HG03097 (cell line): Measurements from ENCODE around the gene NFASC.

Source experiments
- ATAC-seq: cut with Tn5 transposase; IDR thresholded peaks from one replicate; pipeline ENCODE4 v1.9.1; 2021; ENCODE audit not compliant: unreplicated experiment, low FRiP score

Gene NFASC

GRCh38 chr1:204947747-204948146 is 77.1 kb downstream of the NFASC start:
- ATAC-seq, result no peak

GRCh38 chr1:204950353-204951001 is 79.8 kb downstream of the NFASC start:
- ATAC-seq, result no peak

- no peak for ATAC-seq
Observed at GRCh38 chr1:204958317-204959307, 88.0 kb downstream of the NFASC start.

- no peak for ATAC-seq
Observed at GRCh38 chr1:204959374-204959773, 88.7 kb downstream of the NFASC start.

GRCh38 chr1:204959836-204960235 is 89.2 kb downstream of the NFASC start:
- no peak for ATAC-seq

GRCh38 chr1:204960306-204961125 is 89.9 kb downstream of the NFASC start:
- no peak for ATAC-seq

GRCh38 chr1:204961765-204962419 is 91.2 kb downstream of the NFASC start:
- ATAC-seq, result no peak

- ATAC-seq, result no peak
Observed at GRCh38 chr1:204962742-204963632, 92.3 kb downstream of the NFASC start.

GRCh38 chr1:204967451-204967850 is 96.8 kb downstream of the NFASC start:
- no peak for ATAC-seq

- no peak for ATAC-seq
Observed at GRCh38 chr1:204968135-204968534, 97.5 kb downstream of the NFASC start.

GRCh38 chr1:204968951-204969350 is 98.3 kb downstream of the NFASC start:
- ATAC-seq, result no peak

GRCh38 chr1:204970937-204971336 is 100.3 kb downstream of the NFASC start:
- ATAC-seq, result no peak

GRCh38 chr1:204971517-204972336 is 101.1 kb downstream of the NFASC start:
- no peak for ATAC-seq

- ATAC-seq, result no peak
Observed at GRCh38 chr1:204972426-204972825, 101.8 kb downstream of the NFASC start.

GRCh38 chr1:204973449-204973848 is 102.8 kb downstream of the NFASC start:
- no peak for ATAC-seq

GRCh38 chr1:204974327-204974726 is 103.7 kb downstream of the NFASC start:
- no peak for ATAC-seq

- ATAC-seq, result no peak
Observed at GRCh38 chr1:204975021-204975420, 104.4 kb downstream of the NFASC start.

- ATAC-seq, result no peak
Observed at GRCh38 chr1:204975568-204976235, 105.0 kb downstream of the NFASC start.
